Midbrain (tissue), 1 donor: Measurements from ENCODE around the gene NRG2.

Experiments
- DNase-seq: peaks from one replicate; lab custom pipeline; 2025; lab: John Stamatoyannopoulos, UW

The NRG2 gene

GRCh38 chr5:139903450-139903794 is 139.7 kb downstream of the NRG2 start:
- DNase-seq, result no peak

- no peak for DNase-seq
Observed at GRCh38 chr5:139901986-139902385, 141.1 kb downstream of the NRG2 start.

GRCh38 chr5:139901251-139901575 is 141.9 kb downstream of the NRG2 start:
- no peak for DNase-seq

DNA sequence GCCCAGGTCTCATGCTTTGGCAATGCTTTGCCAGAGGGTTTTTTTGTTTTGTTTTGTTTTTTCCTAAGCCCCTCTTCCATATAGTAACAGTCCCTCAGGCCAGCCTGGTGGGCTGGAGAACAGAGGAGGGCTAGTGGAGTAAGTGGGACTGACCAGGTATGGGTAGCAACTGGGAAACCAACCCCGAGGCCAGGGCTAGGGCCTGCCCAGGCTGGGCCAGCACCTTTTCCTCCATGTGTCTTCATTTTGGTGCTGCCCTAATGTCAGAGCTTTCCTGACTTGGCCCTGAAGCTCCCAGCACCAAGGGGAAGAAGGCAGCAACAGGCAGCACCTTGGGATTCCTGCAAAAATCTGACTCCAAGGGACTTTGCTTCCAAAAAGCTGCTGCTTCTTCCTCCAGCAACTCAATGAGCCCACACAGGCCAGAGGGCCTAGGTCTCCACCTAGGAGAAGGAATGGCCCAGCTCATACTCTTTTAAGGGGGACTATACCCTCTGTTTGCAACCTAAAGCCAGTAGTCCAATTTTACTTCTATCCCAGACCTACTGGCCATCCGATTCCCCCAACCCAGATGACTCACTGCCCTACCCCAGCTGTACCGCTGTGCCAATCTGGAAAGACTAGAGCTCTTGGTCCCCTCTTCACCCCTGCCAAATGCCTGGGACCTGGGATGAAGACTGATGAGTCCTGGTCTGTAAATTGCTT is 142.4 kb downstream of the NRG2 start:
- no peak for DNase-seq

GRCh38 chr5:139898981-139899380 is 144.1 kb downstream of the NRG2 start:
- no peak for DNase-seq

DNA sequence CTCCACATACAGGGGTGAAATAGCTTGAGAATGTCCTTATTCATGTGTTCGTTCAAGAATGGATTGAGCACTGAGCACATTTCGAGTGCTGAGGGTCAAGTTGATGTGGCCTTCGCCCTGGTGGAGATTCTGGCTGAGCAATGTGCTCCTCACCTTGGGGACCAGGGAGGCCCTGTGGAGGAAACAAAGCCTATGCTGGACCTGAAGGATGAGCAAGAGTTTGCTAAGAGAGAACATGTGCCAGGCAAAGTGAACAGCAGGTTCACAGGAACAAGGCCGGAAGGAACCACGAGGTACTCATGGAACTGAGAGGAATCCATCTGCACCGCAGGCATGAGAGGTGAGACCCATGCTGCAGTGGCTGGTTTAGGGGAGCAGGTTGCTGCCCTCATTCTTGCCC is 145.1 kb downstream of the NRG2 start:
- no peak for DNase-seq

DNA sequence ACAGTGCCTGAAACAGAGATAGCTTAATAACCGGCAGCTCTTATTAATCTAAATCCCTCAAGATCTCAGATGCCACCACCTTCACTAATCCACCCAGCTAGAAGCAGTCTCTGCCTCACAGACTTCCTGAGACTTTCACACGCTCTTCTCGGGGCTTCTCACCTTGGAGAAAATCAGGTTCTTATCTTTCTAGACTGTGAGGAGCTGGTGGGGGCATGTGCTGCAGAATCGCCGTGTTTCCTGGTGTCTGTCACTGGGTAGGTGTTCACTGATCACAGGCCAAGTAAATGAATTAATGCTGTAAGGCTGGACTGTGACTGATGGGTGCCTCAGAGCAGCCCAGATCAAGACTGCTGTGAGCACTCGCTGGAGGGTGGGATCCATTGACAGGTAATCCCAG is 145.8 kb downstream of the NRG2 start:
- DNase-seq, result no peak

- no peak for DNase-seq
Observed at GRCh38 chr5:139896718-139897117, 146.4 kb downstream of the NRG2 start.

DNA sequence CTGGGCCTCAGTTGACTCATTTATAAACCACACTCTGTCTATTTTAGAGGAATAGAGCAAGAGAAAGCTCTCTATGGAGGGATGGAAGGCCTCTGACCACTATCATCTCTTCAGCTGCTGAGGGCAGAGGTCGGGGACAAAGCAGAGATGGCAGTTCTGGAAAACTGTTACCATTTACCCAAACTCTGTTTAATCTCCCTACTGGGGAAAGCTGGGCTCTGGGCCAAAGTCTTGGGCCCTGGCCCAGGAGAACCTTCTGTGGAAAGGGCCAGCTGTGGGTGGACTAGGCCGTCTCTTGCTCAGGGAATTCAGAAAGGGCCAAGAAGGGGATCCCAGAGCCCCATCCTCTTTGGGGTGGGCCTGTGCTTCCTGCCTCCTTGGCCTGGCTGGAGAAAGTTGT is 147.5 kb downstream of the NRG2 start:
- peak; percentile 30 for DNase-seq

DNA sequence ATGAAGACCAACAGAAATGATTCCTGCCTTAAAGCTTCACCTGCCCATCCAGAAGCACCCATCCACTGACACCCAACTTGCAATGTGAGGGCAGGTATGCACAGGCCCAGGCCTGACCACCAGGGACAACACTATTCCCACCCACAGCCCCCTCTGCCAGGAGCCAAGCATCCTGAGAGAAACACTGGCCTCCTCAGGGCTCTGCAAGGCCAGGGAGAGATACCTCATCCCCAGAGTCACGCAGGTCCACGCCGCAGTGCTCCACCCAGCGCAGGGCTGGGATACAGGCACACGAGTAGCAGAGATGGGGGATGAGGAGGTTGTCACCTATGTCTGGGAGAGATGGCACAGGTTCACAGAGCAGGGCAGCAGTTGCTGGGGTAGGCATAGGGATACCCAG is 148.1 kb downstream of the NRG2 start:
- no peak for DNase-seq

- DNase-seq, result no peak
Observed at GRCh38 chr5:139893873-139894272, 149.2 kb downstream of the NRG2 start.

- DNase-seq, result no peak
Observed at GRCh38 chr5:139889410-139889809, 153.7 kb downstream of the NRG2 start.

- no peak for DNase-seq
Observed at GRCh38 chr5:139888370-139888769, 154.7 kb downstream of the NRG2 start.

DNA sequence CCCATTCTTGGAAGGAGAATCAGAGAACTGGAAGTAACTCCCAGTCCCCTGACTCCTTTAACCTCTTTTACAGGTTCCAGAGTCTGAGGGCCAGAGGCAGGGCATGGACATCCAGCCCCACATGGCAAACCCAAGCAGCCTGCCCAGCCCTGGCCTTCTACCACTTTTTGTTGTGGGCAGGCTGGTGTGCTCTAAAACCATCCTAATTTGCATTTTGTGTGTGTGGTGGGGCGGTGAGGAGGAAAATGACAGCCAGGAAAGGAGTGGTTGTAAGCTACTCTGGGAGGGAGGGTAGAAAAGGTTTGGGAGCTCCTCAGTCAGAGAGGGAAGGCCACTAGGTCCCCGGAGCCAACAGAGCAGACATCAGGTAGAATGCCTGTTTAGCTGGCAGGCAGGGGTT is 156.9 kb downstream of the NRG2 start:
- DNase-seq, result no peak

- no peak for DNase-seq
Observed at GRCh38 chr5:139885857-139886208, 157.3 kb downstream of the NRG2 start.

GRCh38 chr5:139885172-139885856 is 157.8 kb downstream of the NRG2 start:
- DNase-seq, result no peak

DNA sequence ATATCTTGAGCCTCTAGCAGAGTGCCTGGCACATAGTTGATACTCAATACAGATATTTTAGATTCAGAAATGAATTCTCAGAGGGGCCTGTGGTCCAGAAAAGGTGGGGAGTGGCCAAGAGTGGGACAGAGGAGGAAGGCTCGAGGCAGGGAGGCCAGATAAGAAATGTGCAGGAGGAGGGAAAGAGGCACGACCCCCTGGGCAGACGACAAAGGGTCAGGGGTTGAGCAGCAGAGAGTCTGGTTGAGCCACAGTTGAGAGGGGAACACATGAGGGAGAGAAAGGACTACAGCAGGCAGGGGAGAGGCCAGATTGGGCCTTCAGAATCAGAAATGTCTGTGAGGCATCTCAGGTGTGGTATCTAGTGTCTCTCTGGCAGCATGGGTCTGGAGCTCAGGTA is 158.4 kb downstream of the NRG2 start:
- DNase-seq, result no peak

DNA sequence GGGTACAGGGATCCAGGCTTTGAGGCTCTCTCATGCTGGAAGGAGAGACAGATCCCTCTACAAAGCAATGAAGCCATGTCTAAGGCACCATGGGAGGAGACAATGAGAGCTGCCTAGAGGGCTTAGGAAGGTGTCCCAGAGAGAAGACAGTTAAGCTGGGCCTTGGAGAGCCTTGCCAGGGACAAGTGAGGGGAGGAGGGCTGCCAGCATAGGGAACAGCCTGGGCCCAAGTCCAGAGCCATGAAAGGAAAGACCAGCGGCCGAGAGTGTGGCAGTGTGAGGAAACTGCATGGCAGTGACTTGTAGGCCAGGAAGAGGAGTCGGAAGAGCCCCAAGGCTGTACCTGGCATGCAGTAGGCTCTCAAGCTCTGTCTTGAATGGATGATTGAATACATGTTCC is 159.0 kb downstream of the NRG2 start:
- DNase-seq, result no peak

GRCh38 chr5:139882961-139883539 is 160.0 kb downstream of the NRG2 start:
- DNase-seq, result no peak

GRCh38 chr5:139882316-139882715 is 160.8 kb downstream of the NRG2 start:
- no peak for DNase-seq

DNA sequence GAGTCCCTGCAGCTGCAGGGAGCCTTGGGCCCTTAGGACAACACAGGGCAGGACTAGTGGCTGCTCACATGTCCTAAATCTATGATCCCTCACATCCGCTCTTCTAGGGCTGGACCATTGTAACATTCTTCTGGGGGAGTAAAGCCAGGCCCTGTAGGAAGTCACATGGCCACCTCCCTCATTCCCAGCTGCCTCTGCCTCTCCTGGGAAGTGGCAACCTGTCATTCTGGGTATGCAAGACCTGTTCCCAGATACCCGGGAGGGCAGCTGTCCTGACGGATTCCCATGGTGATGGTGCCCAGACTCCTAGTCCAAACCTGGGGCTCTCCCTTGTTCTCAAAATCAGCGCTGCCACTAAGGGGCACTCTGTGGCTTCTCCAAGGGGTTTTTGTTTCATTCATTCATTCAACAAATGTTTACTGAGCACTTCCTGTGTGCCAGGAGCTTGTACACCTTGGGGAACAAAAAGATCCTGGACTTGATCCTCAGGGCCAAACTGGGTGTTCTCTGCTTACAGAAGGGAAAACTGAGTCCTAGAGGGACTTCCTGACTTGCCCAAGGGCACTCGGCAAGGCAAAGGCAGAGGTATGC is 161.9 kb downstream of the NRG2 start:
- DNase-seq, result no peak

- DNase-seq, result no peak
Observed at GRCh38 chr5:139880416-139881142, 162.5 kb downstream of the NRG2 start.

- no peak for DNase-seq
Observed at GRCh38 chr5:139878093-139878492, 165.0 kb downstream of the NRG2 start.
